ENCODE results near the gene CAMSAP3. TPM values are rescaled to one million over a fixed set of nuclear protein-coding genes. Genes with fewer than 3 reads are reported as not detected.

Gene CAMSAP3
- total RNA-seq, 2 donors from 2014 or later: 0.36 to 1.2 TPM

DNA sequence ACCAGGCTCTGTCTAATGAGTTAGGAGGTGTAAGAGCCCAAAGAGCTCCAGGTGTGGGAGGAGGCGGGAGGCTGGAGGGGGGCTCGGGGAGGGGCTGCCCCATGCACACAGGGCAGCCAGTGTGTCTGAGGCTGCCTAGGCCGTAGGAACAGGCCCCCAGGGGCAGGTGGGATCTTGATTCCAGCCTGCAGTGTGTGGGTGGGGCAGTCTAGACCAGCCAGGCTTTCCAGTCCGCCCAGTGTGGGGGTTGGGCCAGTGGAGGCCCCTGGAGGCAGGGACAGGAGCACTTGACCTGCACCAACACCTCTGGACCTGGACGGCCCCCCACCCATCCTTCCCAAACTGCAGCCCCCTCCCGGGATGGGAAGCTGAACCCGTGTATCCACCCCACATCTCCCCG, 5.4 kb upstream of the CAMSAP3 start:
- Mint-ChIP-seq H3K27me3 (peaks cover 11 to 24% of the 10 kb centered on the region in 2 donors), H3K4me3 (no peak overlapping the region), H3K9me3 (no peaks in the 10 kb centered on the region), H3K36me3 (no peaks in the 10 kb centered on the region), H3K4me1 (ENCODE audit: low read depth in 2 of 2) (peaks cover 2 to 3% of the 10 kb centered on the region in 2 donors), H3K27ac (no peak overlapping the region)
- ATAC-seq: peak in 1 of 2 donors; percentile 43
- DNase-seq (ENCODE audit: low spot score): no peak

DNA sequence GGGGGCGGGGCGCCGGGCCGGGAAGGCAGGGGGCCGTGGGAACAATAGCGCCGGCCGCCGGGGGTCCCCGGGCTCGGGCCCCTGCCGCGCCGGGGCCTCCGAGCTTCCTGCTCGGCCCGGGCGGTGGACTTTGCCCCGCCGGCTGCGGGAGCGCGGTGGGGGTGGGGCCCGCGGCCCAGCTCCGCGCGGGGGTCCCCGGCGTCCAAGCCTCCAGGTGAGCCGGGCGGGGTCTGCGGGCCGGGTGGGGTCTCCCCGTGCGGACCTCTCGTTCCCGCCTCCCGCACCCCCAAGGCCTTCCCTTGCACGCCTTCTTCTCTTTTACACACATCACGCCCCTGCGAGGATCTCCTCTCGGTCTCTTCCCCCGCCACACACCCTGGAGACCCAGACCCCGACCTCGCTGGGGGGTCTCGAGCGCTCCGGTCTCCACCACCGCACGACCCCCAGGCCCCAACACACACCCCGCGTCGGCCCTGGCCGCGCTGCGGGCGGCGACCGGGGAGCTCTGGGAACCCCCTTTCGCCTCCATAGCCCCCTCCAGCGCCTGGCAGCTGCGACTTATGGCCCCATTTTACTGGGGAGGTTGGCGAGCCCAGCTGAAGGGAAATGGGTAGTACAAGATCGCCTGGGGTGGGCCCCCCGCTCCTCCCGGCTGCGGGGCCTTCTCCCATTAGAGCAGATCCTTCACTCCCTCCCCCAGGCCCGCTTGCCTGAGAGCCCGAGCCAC, 711 bp downstream of the CAMSAP3 start:
- Mint-ChIP-seq H3K36me3 (no peaks in the 10 kb centered on the region), H3K27ac (no peak overlapping the region), H3K27me3 (peaks cover 24 to 41% of the 10 kb centered on the region in 2 donors), H3K4me3 (no peak overlapping the region), H3K4me1 (ENCODE audit: low read depth in 2 of 2) (peaks cover 4 to 5% of the 10 kb centered on the region in 2 donors), H3K9me3 (no peaks in the 10 kb centered on the region)
- DNase-seq (ENCODE audit: low spot score): no peak
- no peak for ATAC-seq

DNA sequence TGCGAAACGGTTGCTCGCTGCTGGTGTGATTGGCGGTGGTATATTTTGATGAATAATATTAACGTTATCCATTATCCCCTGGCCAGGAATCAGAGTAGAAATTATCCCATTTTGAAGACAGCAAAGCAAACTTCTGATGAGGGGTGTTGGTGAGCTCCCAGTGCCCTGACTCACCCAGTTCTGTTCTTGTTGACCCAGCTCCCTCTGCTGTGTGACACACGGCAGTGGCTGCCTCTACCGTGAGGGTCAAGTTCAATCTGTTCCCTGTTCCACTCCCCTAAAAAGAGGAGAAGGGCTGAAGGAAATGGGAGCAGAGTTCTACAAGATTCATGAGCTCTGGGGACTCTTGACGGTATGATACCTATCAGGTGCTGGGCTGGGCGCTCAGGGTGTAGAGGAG, 2.0 kb downstream of the CAMSAP3 start:
- DNase-seq (ENCODE audit: low spot score) (no peak), ATAC-seq (no peak)
- Mint-ChIP-seq H3K4me3 (peak overlapping the region; percentile 22), H3K36me3 (no peaks in the 10 kb centered on the region), H3K27ac (no peak overlapping the region), H3K27me3 (peaks cover 26 to 50% of the 10 kb centered on the region in 2 donors), H3K9me3 (no peaks in the 10 kb centered on the region), H3K4me1 (ENCODE audit: low read depth in 2 of 2) (peaks cover 5 to 8% of the 10 kb centered on the region in 2 donors)

GRCh38 chr19:7598180-7598579, 2.5 kb downstream of the CAMSAP3 start:
- Mint-ChIP-seq H3K27me3 (peaks cover 25 to 47% of the 10 kb centered on the region in 2 donors), H3K4me3 (no peak overlapping the region), H3K4me1 (ENCODE audit: low read depth in 2 of 2) (peaks cover 5 to 8% of the 10 kb centered on the region in 2 donors), H3K36me3 (no peaks in the 10 kb centered on the region), H3K9me3 (no peaks in the 10 kb centered on the region), H3K27ac (peak overlapping the region in 1 of 2 donors; percentile 29)
- ATAC-seq (no peak), DNase-seq (ENCODE audit: low spot score) (no peak)

DNA sequence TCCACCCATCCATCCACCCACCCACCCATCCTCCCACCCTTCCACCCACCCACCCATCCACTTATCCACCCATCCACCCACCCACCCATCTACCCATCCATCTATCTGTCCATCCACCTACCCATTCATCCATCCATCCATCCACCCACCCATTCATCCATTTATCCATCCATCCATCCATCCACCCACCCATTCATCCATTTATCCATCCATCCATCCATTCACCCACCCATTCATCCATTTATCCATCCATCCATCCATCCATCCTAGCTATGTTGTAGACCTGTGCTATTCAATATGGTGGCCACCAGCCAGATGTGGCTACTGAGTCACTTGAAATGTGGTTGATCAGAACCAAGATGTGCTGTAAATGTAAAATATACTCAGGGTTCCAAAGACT, 5.1 kb downstream of the CAMSAP3 start:
- Mint-ChIP-seq H3K4me3 (no peak overlapping the region), H3K27ac (no peak overlapping the region), H3K9me3 (no peaks in the 10 kb centered on the region), H3K36me3 (no peaks in the 10 kb centered on the region), H3K27me3 (peaks cover 22 to 24% of the 10 kb centered on the region in 2 donors), H3K4me1 (ENCODE audit: low read depth in 2 of 2) (peaks cover 0 to 7% of the 10 kb centered on the region in 2 donors)
- DNase-seq (ENCODE audit: low spot score): no peak
- ATAC-seq: no peak

GRCh38 chr19:7602240-7602934, 6.7 kb downstream of the CAMSAP3 start:
- peaks cover 20 to 22% of the 10 kb centered on the region in 2 donors for H3K27me3 Mint-ChIP-seq
- H3K36me3 Mint-ChIP-seq: no peaks in the 10 kb centered on the region
- no peak overlapping the region for H3K27ac Mint-ChIP-seq
- DNase-seq (ENCODE audit: low spot score): no peak
- no peak for ATAC-seq
- H3K4me3 Mint-ChIP-seq: no peak overlapping the region
- H3K4me1 Mint-ChIP-seq (ENCODE audit: low read depth in 2 of 2): peaks cover 0 to 8% of the 10 kb centered on the region in 2 donors
- H3K9me3 Mint-ChIP-seq: no peaks in the 10 kb centered on the region

DNA sequence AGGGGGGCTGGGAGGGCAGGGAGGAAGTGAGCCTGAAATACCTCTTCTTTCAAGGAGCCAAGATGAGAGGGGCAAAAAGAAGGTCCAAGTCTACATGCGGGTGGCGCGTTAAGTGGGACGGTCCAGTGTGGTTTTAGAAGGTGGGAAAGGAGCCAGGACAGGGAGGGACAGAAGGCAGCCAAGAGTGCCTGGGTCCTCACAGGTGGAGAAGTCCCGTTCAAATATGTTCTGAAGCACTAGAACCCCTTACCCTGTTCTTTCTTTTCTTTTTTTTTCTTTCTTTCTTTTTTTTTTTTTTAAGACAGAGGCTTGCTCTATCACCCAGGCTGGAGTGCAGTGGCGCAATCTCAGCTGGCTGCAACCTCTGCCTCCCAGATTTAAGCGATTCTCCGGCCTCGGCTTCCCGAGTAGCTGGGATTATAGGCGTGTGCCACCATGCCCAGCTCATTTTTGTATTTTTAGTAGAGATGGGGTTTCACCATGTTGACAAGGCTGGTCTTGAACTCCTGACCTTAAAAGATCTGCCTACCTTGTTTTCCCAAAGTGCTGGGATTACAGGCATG, 7.4 kb downstream of the CAMSAP3 start:
- H3K9me3 Mint-ChIP-seq: no peaks in the 10 kb centered on the region
- H3K36me3 Mint-ChIP-seq: no peaks in the 10 kb centered on the region
- peaks cover 14 to 18% of the 10 kb centered on the region in 2 donors for H3K27me3 Mint-ChIP-seq
- no peak overlapping the region for H3K27ac Mint-ChIP-seq
- no peak for DNase-seq (ENCODE audit: low spot score)
- ATAC-seq: no peak
- H3K4me1 Mint-ChIP-seq (ENCODE audit: low read depth in 2 of 2): peaks cover 0 to 8% of the 10 kb centered on the region in 2 donors
- no peak overlapping the region for H3K4me3 Mint-ChIP-seq

DNA sequence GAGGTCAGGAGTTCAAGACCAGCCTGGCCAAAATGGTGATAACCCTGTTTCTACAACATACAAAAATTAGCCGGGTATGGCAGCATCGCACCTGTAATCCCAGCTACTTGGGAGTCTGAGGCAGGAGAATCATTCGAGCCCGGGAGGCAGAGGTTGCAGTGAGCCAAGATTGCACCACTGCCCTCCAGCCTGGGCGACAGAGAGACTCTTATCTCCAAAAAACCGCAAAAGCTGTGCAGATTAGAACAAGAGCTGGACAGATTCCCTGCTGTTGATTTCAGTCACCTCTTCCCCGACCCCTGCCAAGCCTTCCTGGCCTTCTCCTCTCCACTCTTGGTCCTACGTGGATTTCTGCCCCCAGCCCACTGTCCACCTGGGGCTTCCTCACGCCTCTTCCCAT, 8.3 kb downstream of the CAMSAP3 start:
- DNase-seq (ENCODE audit: low spot score) (no peak), ATAC-seq (no peak)
- no peaks in the 10 kb centered on the region for H3K36me3 Mint-ChIP-seq
- H3K27me3 Mint-ChIP-seq: peaks cover 9 to 14% of the 10 kb centered on the region in 2 donors
- no peak overlapping the region for H3K27ac Mint-ChIP-seq
- no peak overlapping the region for H3K4me3 Mint-ChIP-seq
- no peaks in the 10 kb centered on the region for H3K9me3 Mint-ChIP-seq
- H3K4me1 Mint-ChIP-seq (ENCODE audit: low read depth in 2 of 2): peaks cover 0 to 8% of the 10 kb centered on the region in 2 donors

- Mint-ChIP-seq H3K27ac (no peak overlapping the region), H3K4me3 (no peak overlapping the region), H3K36me3 (no peaks in the 10 kb centered on the region), H3K9me3 (no peaks in the 10 kb centered on the region), H3K4me1 (ENCODE audit: low read depth in 2 of 2) (peaks cover 0 to 8% of the 10 kb centered on the region in 2 donors), H3K27me3 (peaks cover 9 to 13% of the 10 kb centered on the region in 2 donors)
- ATAC-seq (peak; percentile 61 to 68), DNase-seq (ENCODE audit: low spot score) (no peak)
These were observed 10.0 kb downstream of the CAMSAP3 start for GRCh38 chr19:7605490-7606222.

GRCh38 chr19:7606289-7606688, 10.6 kb downstream of the CAMSAP3 start:
- ATAC-seq: no peak
- H3K9me3 Mint-ChIP-seq: no peaks in the 10 kb centered on the region
- H3K27ac Mint-ChIP-seq: no peak overlapping the region
- no peaks in the 10 kb centered on the region for H3K36me3 Mint-ChIP-seq
- no peak overlapping the region for H3K4me3 Mint-ChIP-seq
- H3K4me1 Mint-ChIP-seq (ENCODE audit: low read depth in 2 of 2): peaks cover 0 to 8% of the 10 kb centered on the region in 2 donors
- no peak for DNase-seq (ENCODE audit: low spot score)
- H3K27me3 Mint-ChIP-seq: peaks cover 9 to 13% of the 10 kb centered on the region in 2 donors

DNA sequence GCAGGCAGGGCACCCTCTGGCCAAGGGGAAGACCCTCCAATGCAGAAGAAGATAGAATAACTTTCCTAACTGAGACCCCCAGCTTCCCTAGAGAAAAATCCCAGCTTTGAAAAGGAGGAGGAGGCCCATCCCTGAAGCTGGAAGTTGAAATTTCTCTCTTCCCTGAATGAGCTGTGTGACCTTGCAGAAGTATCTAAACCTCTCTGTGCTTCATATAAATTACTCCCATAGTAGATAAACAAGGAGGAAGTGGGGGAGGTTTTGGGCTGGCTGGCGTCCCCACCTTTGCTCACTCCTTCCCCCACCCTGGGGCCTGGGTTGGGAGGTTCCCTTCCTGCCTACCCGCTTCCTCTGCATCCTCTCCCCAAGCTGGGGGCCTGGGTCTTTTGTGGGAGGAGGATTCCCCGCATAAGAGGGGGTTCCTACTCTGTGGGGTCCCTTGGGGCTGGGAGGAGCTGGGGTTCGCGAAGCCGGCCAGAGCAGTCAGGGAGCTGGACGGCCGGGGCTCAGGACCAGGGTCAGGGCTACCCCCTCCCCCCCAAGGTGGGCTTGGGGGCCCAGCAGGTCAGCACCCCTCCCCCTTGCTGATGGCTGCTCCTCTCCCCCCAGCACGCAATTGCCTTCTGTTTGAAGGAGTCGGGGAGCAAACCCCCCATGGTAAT, 11.7 kb downstream of the CAMSAP3 start:
- Mint-ChIP-seq H3K4me1 (ENCODE audit: low read depth in 2 of 2) (peaks cover 0 to 4% of the 10 kb centered on the region in 2 donors), H3K27me3 (peaks cover 3 to 9% of the 10 kb centered on the region in 2 donors), H3K9me3 (no peaks in the 10 kb centered on the region), H3K36me3 (no peaks in the 10 kb centered on the region), H3K4me3 (no peak overlapping the region), H3K27ac (no peak overlapping the region)
- ATAC-seq (no peak), DNase-seq (ENCODE audit: low spot score) (no peak)

DNA sequence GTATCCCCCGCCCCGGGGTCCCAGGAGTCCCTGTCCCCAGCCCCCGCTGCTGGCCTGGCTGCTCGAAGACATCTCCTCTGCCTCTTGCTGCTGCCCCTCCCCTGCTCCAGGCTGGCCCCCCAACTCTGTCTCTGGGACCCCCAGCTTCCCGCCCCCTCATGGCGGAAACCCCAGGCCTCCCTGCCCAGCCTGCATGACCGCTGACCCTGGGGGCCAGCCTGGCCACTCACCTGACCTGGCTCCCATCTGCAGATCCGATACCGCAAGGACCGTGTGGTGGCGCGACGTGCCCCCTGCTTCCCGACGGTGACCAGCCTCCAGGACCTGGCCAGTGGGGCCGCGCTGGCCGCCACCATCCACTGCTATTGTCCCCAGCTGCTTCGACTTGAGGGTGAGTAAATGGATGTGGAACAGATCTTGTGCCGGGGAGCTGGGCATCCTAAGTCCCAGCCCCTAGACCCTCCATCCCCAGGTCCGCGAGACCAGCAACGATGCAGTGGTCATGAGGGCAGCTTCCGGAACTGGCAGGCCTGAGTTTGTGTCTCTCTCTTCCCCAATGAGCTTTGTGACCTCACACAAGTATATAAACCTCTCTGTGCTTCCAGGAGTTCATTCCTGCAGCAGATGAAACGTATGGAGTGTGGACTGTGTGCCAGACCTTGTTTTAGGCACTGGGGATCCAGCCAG, 12.4 kb downstream of the CAMSAP3 start:
- H3K36me3 Mint-ChIP-seq: no peaks in the 10 kb centered on the region
- peaks cover 0 to 4% of the 10 kb centered on the region in 2 donors for H3K4me1 Mint-ChIP-seq (ENCODE audit: low read depth in 2 of 2)
- ATAC-seq: no peak
- peaks cover 0 to 9% of the 10 kb centered on the region in 2 donors for H3K27me3 Mint-ChIP-seq
- no peaks in the 10 kb centered on the region for H3K9me3 Mint-ChIP-seq
- H3K27ac Mint-ChIP-seq: no peak overlapping the region
- H3K4me3 Mint-ChIP-seq: no peak overlapping the region
- no peak for DNase-seq (ENCODE audit: low spot score)
